ENCODE results near the gene ARMC12. TPM values are rescaled to one million over a fixed set of nuclear protein-coding genes. Genes with fewer than 3 reads are reported as not detected.
"Not testable (repeated sequence)": the region's sequence is repeated elsewhere in the genome, so short reads cannot be mapped to it uniquely, and the experiment has no call there.

Gene ARMC12
- total and polyA plus RNA-seq, 2 donors (not counting 3 experiments of a cell fraction or from before 2014, with no cell fraction given) = 0.91 to 1.9 TPM

DNA sequence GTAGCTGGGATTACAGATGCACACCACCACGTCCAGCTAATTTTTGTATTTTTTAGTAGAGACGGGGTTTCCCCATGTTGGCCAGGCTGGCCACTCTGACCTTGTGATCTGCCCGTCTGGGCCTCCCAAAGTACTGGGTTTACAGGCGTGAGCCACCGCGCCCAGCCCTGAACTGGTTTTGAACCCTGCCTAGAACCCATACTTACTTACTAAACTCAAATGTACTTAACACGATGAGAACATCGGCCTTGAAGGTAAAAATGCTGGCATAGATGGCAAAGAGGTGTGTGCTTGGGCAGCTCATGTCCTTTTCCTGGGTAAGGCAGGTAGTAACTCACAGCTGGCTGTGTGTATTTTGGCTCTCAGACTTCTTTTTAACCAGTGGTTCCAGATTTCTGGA lies 3.2 kb upstream of the ARMC12 start:
- Histone ChIP-seq H3K9me1 (replicated peaks; ENCODE audit: control insufficient read depth, extremely low read depth, insufficient read depth, low read length) (no peaks in the 10 kb centered on the region), H3K27me3 (ENCODE audit: control insufficient read depth in 2 of 2, insufficient read depth in 2 of 2, low read length in 2 of 2) (no peaks in the 10 kb centered on the region), H3K36me3 (ENCODE audit: control insufficient read depth in 2 of 2, extremely low read depth in 1 of 2, insufficient read depth in 2 of 2, low read length in 2 of 2) (no peaks in the 10 kb centered on the region), H3K4me2 (ENCODE audit: insufficient read depth, low read length) (no peak overlapping the region), H3K9ac (replicated peaks; ENCODE audit: extremely low read depth, insufficient read depth, low read length) (no peak overlapping the region), H3K9me3 (replicated peaks; ENCODE audit: control insufficient read depth, insufficient read depth, low read length) (no peaks in the 10 kb centered on the region), H3K27ac (ENCODE audit: insufficient read depth, low read depth, low read length) (no peak overlapping the region), H3K79me2 (ENCODE audit: control insufficient read depth, insufficient read depth, low read length) (no peaks in the 10 kb centered on the region), H3K4me1 (ENCODE audit: control insufficient read depth, extremely low read depth, insufficient read depth, low read length) (peaks cover 20% of the 10 kb centered on the region), H4K20me1 (replicated peaks; ENCODE audit: control insufficient read depth, extremely low read depth, insufficient read depth, low read length) (no peaks in the 10 kb centered on the region), H2AFZ (ENCODE audit: low read depth, low read length) (no peak overlapping the region), H3K4me3 (replicated peaks in 1 of 3; ENCODE audit: insufficient read depth in 1 of 3, low read depth in 1 of 3, low read length in 3 of 3) (no peak overlapping the region)
- ChIA-PET POLR2A (no interaction called here), CTCF (interaction anchor here (0.9 to 7.9 kb wide), 7 partner anchors 14 to 211 kb away, joined by 3 to 252 read pairs (median 6); no protein-coding TSS in a partner anchor)
- BruUV-seq (replicated peaks) = no TSS peak
- no peak for TF ChIP-seq EZH2 (IDR thresholded peaks at IDR 0.05; ENCODE audit: borderline replicate concordance, low read depth, low read length, severe bottlenecking)
- DNase-seq (ENCODE audit: low read depth, low spot score) = no peak
- dilution Hi-C loops (cut with MboI; ENCODE audit: extremely low pct_ligation_motif_present, low sequenced_read_pairs) (no loop called here), intact Hi-C loops (cut with micrococcal nuclease) (loop anchor here (2.0 to 10.0 kb wide), 2 partner anchors 137 to 439 kb away; partner anchors contain the start of gene DEF6)
- FAIRE-seq = no peak

DNA sequence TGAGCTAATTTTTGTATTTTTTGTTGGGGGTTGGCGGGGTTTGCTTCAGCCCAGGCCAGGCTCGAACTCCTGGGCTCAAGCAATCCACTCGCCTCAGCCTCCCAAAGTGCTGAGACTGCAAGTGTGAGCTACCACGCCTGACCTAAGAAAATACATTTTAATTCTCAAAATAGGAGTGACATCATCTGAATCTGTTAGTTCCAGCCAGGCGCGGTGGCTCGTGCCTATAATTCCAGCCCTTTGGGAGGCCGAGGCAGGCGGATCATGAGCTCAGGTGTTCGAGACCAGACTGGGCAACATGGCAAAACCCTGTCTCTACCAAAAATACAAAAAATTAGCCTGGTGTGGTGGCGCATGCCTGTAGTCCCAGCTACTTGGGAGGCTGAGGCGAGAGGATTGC lies 2.5 kb upstream of the ARMC12 start:
- H4K20me1 ChIP-seq (replicated peaks; ENCODE audit: control insufficient read depth, extremely low read depth, insufficient read depth, low read length); H2AFZ ChIP-seq (ENCODE audit: low read depth, low read length); H3K36me3 ChIP-seq (ENCODE audit: control insufficient read depth in 2 of 2, extremely low read depth in 1 of 2, insufficient read depth in 2 of 2, low read length in 2 of 2); H3K27ac ChIP-seq (ENCODE audit: insufficient read depth, low read depth, low read length); H3K79me2 ChIP-seq (ENCODE audit: control insufficient read depth, insufficient read depth, low read length); DNase-seq (ENCODE audit: low read depth, low spot score); H3K9me3 ChIP-seq (replicated peaks; ENCODE audit: control insufficient read depth, insufficient read depth, low read length); H3K4me2 ChIP-seq (ENCODE audit: insufficient read depth, low read length); H3K9me1 ChIP-seq (replicated peaks; ENCODE audit: control insufficient read depth, extremely low read depth, insufficient read depth, low read length); H3K27me3 ChIP-seq (ENCODE audit: control insufficient read depth in 2 of 2, insufficient read depth in 2 of 2, low read length in 2 of 2); H3K4me3 ChIP-seq (replicated peaks in 1 of 3; ENCODE audit: insufficient read depth in 1 of 3, low read depth in 1 of 3, low read length in 3 of 3); H3K9ac ChIP-seq (replicated peaks; ENCODE audit: extremely low read depth, insufficient read depth, low read length); dilution Hi-C loops (cut with MboI; ENCODE audit: extremely low pct_ligation_motif_present, low sequenced_read_pairs); FAIRE-seq; POLR2A ChIA-PET; BruUV-seq (replicated peaks): not testable (repeated sequence)
- CTCF ChIA-PET = interaction anchor here (1.0 to 7.9 kb wide), 4 partner anchors 110 to 212 kb away, joined by 4 to 252 read pairs (median 8); no protein-coding TSS in a partner anchor
- intact Hi-C loops (cut with micrococcal nuclease) = loop anchor here (10.0 kb wide), 1 partner anchor 440 kb away; the partner anchor contains the start of gene DEF6
- peaks cover 18% of the 10 kb centered on the region for H3K4me1 ChIP-seq (ENCODE audit: control insufficient read depth, extremely low read depth, insufficient read depth, low read length)

Measured in endothelial cell of umbilical vein (primary cell).